HepG2 (cell line): ENCODE measurements around the gene PROX1. TPM values are rescaled to one million over a fixed set of nuclear protein-coding genes. Genes with fewer than 3 reads are reported as not detected.

Experiments used
- ATF7 ChIP-seq, 2 experiments: fragments of 450-650 bp in 1 of 2; sonication (generic) in 1 of 2; formaldehyde crosslinking in 1 of 2; IDR thresholded peaks; 2 replicates each; pipeline versions ENCODE4 v1.4.0 to v1.6.1; 2016 to 2020; ENCODE audit warnings: antibody characterized with exemption in 1 of 2, mild to moderate bottlenecking in 1 of 2, missing genetic modification reagents in 1 of 2
- ATM ChIP-seq: fragments of 450-650 bp; IDR thresholded peaks from 2 replicates; pipeline ENCODE4 v1.7.1; 2017; ENCODE audit warnings: mild to moderate bottlenecking, borderline replicate concordance
- CBX2 ChIP-seq, 2 experiments: fragments of 200-600 bp in 1 of 2; sonication (generic); formaldehyde crosslinking in 1 of 2; IDR thresholded peaks; 2 replicates each; pipeline versions ENCODE4 v1.7.0 to v1.8.1; 2018 to 2022; ENCODE audit warnings: low read depth in 2 of 2, low read length in 1 of 2, mild to moderate bottlenecking in 1 of 2, missing genetic modification reagents in 1 of 2
- FOSL2 ChIP-seq: sonication (generic); formaldehyde crosslinking; IDR thresholded peaks from 2 replicates; pipeline ENCODE4 v1.4.0; 2020; ENCODE audit warnings: missing genetic modification reagents
- HDAC6 ChIP-seq: fragments of 200-600 bp; sonication (generic); IDR thresholded peaks from 2 replicates; pipeline ENCODE4 v1.7.0; 2017; ENCODE audit warnings: mild to moderate bottlenecking, antibody characterized with exemption, low read length, low read depth
- HNRNPK ChIP-seq: fragments of 200-400 bp; formaldehyde crosslinking; IDR thresholded peaks from 2 replicates; pipeline ENCODE4 v1.6.1; 2018; ENCODE audit warnings: low read length, low read depth, moderate library complexity, mild to moderate bottlenecking; ENCODE audit not compliant: poor library complexity, severe bottlenecking
- NFIB ChIP-seq: sonication (generic); formaldehyde crosslinking; IDR thresholded peaks from 2 replicates; pipeline ENCODE4 v1.9.0; 2021; ENCODE audit warnings: missing genetic modification reagents, mild to moderate bottlenecking, borderline replicate concordance
- REL ChIP-seq: sonication (generic); formaldehyde crosslinking; conservative IDR thresholded peaks from 2 replicates; pipeline ENCODE4 v1.8.0; 2022; ENCODE audit warnings: mild to moderate bottlenecking, missing genetic modification reagents, moderate library complexity
- REXO4 ChIP-seq: sonication (generic); formaldehyde crosslinking; IDR thresholded peaks from 2 replicates; pipeline ENCODE4 v1.8.0; 2022; ENCODE audit warnings: missing genetic modification reagents, mild to moderate bottlenecking, borderline replicate concordance
- RFX5 ChIP-seq: IDR thresholded peaks from 2 replicates; pipeline ENCODE4 v1.6.1; 2011; ENCODE audit warnings: low read depth, low read length, improper control_type of control experiment
- ZBTB20 ChIP-seq: sonication (generic); formaldehyde crosslinking; IDR thresholded peaks from 2 replicates; pipeline ENCODE4 v1.8.1; 2023; ENCODE audit warnings: missing genetic modification reagents, low read depth, mild to moderate bottlenecking, borderline replicate concordance
- ZBTB3 ChIP-seq: sonication (generic); formaldehyde crosslinking; IDR thresholded peaks from 2 replicates; pipeline ENCODE4 v1.4.0; 2020; ENCODE audit warnings: low read depth, mild to moderate bottlenecking, moderate library complexity, missing genetic modification reagents, borderline replicate concordance
- ZNF383 ChIP-seq: sonication (generic); formaldehyde crosslinking; IDR thresholded peaks from 2 replicates; pipeline ENCODE4 v1.4.0; 2020; ENCODE audit warnings: missing genetic modification reagents, mild to moderate bottlenecking, borderline replicate concordance
- ZNF460 ChIP-seq: sonication (generic); formaldehyde crosslinking; IDR thresholded peaks from 2 replicates; pipeline ENCODE4 v1.5.1; 2020; ENCODE audit warnings: missing genetic modification reagents, mild to moderate bottlenecking, borderline replicate concordance
- ZNF549 ChIP-seq: sonication (generic); formaldehyde crosslinking; IDR thresholded peaks from 2 replicates; pipeline ENCODE4 v1.5.0; 2020; ENCODE audit warnings: missing genetic modification reagents
- ZNF781 ChIP-seq: sonication (generic); formaldehyde crosslinking; IDR thresholded peaks from 2 replicates; pipeline ENCODE4 v1.5.1; 2020; ENCODE audit warnings: borderline replicate concordance, mild to moderate bottlenecking, missing genetic modification reagents; ENCODE audit errors: not compliant biosample characterization
- ZNF816 ChIP-seq: sonication (generic); formaldehyde crosslinking; IDR thresholded peaks from 2 replicates; pipeline ENCODE4 v1.8.0; 2022; ENCODE audit warnings: missing genetic modification reagents, mild to moderate bottlenecking, borderline replicate concordance
- polyA plus RNA-seq, 8 experiments: library from polyadenylated mRNA; depleted of rRNA in 3 of 8; stranded (reverse) in 7 of 8; unstranded in 1 of 8; fragments of >200 nt; fragmentation: Illumina TruSeq in 4 of 8; extraction: Trizol in 4 of 8; gene quantifications; 2 replicates each; pipeline versions ENCODE4 v1.2.1 to v1.2.3, GENCODE V29; 2011 to 2016; ENCODE audit warnings: low read depth in 4 of 8, missing spikeins in 1 of 8, mixed read lengths in 1 of 8; ENCODE audit not compliant: insufficient read depth in 1 of 8
- total RNA-seq, 5 experiments: library from RNA; depleted of rRNA; stranded (reverse); fragments of >200 nt; fragmentation: Illumina TruSeq; extraction: Trizol; gene quantifications; 2 replicates each; pipeline ENCODE4 v1.2.3, GENCODE V29; 2016; ENCODE audit warnings: low read depth in 1 of 5
- TF ChIP-seq, protein P1 (sequence below): sonication (generic); formaldehyde crosslinking; IDR thresholded peaks from 2 replicates; pipeline ENCODE4 v1.5.0; 2020; ENCODE audit warnings: missing genetic modification reagents, mild to moderate bottlenecking, borderline replicate concordance
- TF ChIP-seq, protein P2 (sequence below): sonication (generic); formaldehyde crosslinking; conservative IDR thresholded peaks from 2 replicates; pipeline ENCODE4 v1.5.0; 2020; ENCODE audit warnings: missing genetic modification reagents
- TF ChIP-seq, protein P3 (sequence below): sonication (generic); formaldehyde crosslinking; IDR thresholded peaks from 2 replicates; pipeline ENCODE4 v1.9.0; 2021; ENCODE audit warnings: missing genetic modification reagents, mild to moderate bottlenecking, borderline replicate concordance
- TF ChIP-seq, protein P4 (sequence below): sonication (generic); formaldehyde crosslinking; IDR thresholded peaks from 2 replicates; pipeline ENCODE4 v1.4.0; 2020; ENCODE audit warnings: mild to moderate bottlenecking, missing genetic modification reagents, borderline replicate concordance
- TF ChIP-seq, protein P5 (sequence below): sonication (generic); formaldehyde crosslinking; IDR thresholded peaks from 2 replicates; pipeline ENCODE4 v1.5.1; 2020; ENCODE audit warnings: mild to moderate bottlenecking, moderate library complexity, missing genetic modification reagents

Gene PROX1
- total and polyA plus RNA-seq, 2 of the 13 experiments (the other 11 are each of a cell fraction or from before 2014, with no cell fraction given): 12.3 to 30.2 TPM

DNA sequence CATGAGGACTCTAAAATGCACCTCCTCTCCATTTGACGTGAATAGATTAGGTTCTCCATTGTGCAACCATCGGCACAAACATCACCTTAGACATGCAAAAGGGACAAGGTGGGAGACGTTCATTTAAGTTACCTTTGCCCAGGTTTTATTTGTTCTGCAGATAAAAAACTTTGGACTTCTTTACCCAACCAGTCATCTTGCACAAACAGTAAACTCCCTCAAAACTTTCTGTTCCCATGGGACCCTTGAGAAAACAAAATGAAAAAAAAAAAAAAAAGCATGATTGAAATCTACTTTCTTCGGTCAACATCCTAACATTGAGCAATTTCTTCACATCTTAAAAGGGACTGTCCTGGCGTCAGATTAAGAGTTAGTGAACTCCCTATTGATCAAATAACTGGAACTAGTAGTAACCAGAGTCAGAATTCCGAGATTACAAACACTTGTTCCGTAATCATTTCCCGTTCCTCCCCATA, 31.4 kb upstream of the PROX1 start (continued):
- TF ChIP-seq, protein P1, sequence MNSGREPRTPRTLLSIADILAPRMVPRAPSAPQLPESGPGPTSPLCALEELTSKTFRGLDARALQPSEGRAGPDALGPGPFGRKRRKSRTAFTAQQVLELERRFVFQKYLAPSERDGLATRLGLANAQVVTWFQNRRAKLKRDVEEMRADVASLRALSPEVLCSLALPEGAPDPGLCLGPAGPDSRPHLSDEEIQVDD (CRISPR knock-in tag): no peak
- no peak for TF ChIP-seq ZNF549
- TF ChIP-seq REL: no peak
- no peak for TF ChIP-seq HDAC6
- TF ChIP-seq NFIB (CRISPR knock-in tag): no peak
- no peak for TF ChIP-seq ATM
- TF ChIP-seq HNRNPK: no peak
- TF ChIP-seq ZNF383 (CRISPR knock-in tag): no peak
- no peak for TF ChIP-seq ZNF781
- no peak for TF ChIP-seq RFX5
- TF ChIP-seq CBX2 (IDR thresholded peaks at IDR 0.05; ENCODE audit: low read depth, low read length): no peak
- TF ChIP-seq CBX2 (CRISPR knock-in tag; IDR thresholded peaks at IDR 0.05; ENCODE audit: low read depth): no peak
- TF ChIP-seq, protein P2, sequence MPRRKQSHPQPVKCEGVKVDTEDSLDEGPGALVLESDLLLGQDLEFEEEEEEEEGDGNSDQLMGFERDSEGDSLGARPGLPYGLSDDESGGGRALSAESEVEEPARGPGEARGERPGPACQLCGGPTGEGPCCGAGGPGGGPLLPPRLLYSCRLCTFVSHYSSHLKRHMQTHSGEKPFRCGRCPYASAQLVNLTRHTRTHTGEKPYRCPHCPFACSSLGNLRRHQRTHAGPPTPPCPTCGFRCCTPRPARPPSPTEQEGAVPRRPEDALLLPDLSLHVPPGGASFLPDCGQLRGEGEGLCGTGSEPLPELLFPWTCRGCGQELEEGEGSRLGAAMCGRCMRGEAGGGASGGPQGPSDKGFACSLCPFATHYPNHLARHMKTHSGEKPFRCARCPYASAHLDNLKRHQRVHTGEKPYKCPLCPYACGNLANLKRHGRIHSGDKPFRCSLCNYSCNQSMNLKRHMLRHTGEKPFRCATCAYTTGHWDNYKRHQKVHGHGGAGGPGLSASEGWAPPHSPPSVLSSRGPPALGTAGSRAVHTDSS (CRISPR knock-in tag): no peak
- no peak for TF ChIP-seq REXO4 (CRISPR knock-in tag)
- TF ChIP-seq ZBTB20: no peak
- no peak for TF ChIP-seq ZBTB3 (CRISPR knock-in tag)
- TF ChIP-seq, protein P3, sequence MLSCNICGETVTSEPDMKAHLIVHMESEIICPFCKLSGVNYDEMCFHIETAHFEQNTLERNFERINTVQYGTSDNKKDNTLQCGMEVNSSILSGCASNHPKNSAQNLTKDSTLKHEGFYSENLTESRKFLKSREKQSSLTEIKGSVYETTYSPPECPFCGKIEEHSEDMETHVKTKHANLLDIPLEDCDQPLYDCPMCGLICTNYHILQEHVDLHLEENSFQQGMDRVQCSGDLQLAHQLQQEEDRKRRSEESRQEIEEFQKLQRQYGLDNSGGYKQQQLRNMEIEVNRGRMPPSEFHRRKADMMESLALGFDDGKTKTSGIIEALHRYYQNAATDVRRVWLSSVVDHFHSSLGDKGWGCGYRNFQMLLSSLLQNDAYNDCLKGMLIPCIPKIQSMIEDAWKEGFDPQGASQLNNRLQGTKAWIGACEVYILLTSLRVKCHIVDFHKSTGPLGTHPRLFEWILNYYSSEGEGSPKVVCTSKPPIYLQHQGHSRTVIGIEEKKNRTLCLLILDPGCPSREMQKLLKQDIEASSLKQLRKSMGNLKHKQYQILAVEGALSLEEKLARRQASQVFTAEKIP (CRISPR knock-in tag): no peak
- TF ChIP-seq ZNF816: 0 out of 2 replicates have a peak, but pooled peaks have one; percentile 36
- TF ChIP-seq, protein P4, sequence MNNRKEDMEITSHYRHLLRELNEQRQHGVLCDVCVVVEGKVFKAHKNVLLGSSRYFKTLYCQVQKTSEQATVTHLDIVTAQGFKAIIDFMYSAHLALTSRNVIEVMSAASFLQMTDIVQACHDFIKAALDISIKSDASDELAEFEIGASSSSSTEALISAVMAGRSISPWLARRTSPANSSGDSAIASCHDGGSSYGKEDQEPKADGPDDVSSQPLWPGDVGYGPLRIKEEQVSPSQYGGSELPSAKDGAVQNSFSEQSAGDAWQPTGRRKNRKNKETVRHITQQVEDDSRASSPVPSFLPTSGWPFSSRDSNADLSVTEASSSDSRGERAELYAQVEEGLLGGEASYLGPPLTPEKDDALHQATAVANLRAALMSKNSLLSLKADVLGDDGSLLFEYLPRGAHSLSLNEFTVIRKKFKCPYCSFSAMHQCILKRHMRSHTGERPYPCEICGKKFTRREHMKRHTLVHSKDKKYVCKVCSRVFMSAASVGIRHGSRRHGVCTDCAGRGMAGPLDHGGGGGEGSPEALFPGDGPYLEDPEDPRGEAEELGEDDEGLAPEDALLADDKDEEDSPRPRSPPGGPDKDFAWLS (CRISPR knock-in tag): no peak
- TF ChIP-seq ZNF460: no peak
- TF ChIP-seq FOSL2 (CRISPR knock-in tag): peak; percentile 35; the same call in 1 of the 2 replicates
- TF ChIP-seq ATF7 (IDR thresholded peaks at IDR 0.05): peak; percentile 52; the same call in 1 of the 2 replicates
- no peak for TF ChIP-seq ATF7 (CRISPR knock-in tag; IDR thresholded peaks at IDR 0.05)
- TF ChIP-seq, protein P5, sequence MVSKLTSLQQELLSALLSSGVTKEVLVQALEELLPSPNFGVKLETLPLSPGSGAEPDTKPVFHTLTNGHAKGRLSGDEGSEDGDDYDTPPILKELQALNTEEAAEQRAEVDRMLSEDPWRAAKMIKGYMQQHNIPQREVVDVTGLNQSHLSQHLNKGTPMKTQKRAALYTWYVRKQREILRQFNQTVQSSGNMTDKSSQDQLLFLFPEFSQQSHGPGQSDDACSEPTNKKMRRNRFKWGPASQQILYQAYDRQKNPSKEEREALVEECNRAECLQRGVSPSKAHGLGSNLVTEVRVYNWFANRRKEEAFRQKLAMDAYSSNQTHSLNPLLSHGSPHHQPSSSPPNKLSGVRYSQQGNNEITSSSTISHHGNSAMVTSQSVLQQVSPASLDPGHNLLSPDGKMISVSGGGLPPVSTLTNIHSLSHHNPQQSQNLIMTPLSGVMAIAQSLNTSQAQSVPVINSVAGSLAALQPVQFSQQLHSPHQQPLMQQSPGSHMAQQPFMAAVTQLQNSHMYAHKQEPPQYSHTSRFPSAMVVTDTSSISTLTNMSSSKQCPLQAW (CRISPR knock-in tag): no peak
